ENCODE measurements around the gene KCNMA1.

DNA sequence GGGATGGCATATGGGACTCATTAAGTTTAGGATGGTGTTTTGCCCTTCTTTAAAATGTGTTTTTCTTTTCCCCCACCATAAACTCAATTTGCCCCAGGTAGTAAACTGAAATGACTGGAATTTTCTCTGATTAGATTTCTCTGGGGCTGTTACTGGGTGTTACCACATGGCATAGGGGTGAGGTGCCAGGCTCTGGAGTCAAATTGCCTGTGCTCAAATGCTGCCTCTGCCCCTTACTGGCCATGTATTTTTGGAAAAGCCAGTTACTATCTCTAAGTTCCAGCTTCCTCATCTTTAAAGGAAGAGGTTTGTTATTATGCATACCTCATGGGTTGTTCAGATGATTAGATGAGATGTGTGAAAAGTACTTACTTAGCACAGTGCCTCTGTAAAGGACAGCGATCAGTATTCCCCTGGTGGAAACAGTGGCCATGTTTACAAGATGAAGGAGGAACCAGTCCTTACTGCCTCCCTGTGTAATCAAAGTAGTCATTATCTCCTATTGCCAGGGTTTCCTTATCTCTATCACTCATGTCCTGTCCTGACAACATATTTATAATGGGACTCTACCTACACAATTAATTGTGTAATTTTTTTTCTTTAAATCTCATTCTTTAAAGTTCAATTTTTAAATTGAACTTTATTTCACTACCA is 352.0 kb downstream of the KCNMA1 start:
- TF ChIP-seq POLR2A (IDR thresholded peaks at IDR 0.05; ENCODE audit: low read depth, low read length) (no peak), MXI1 (IDR thresholded peaks at IDR 0.05; ENCODE audit: low read depth, low read length) (no peak), CEBPB (IDR thresholded peaks at IDR 0.05; ENCODE audit: borderline replicate concordance in 1 of 2, low read depth in 2 of 2, low read length in 2 of 2) (no peak)
- TF ChIP-seq, protein P1, sequence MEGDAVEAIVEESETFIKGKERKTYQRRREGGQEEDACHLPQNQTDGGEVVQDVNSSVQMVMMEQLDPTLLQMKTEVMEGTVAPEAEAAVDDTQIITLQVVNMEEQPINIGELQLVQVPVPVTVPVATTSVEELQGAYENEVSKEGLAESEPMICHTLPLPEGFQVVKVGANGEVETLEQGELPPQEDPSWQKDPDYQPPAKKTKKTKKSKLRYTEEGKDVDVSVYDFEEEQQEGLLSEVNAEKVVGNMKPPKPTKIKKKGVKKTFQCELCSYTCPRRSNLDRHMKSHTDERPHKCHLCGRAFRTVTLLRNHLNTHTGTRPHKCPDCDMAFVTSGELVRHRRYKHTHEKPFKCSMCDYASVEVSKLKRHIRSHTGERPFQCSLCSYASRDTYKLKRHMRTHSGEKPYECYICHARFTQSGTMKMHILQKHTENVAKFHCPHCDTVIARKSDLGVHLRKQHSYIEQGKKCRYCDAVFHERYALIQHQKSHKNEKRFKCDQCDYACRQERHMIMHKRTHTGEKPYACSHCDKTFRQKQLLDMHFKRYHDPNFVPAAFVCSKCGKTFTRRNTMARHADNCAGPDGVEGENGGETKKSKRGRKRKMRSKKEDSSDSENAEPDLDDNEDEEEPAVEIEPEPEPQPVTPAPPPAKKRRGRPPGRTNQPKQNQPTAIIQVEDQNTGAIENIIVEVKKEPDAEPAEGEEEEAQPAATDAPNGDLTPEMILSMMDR (IDR thresholded peaks at IDR 0.05 in 2 of 3, conservative IDR thresholded peaks at IDR 0.05 in 1 of 3; ENCODE audit: control insufficient read depth in 2 of 3, extremely low read depth in 1 of 3, insufficient read depth in 1 of 3, low read depth in 3 of 3, low read length in 3 of 3) = no peak
